K562 (cell line): ENCODE results near the gene CHAMP1.

Experiments
- POLR2A ChIP-seq: fragments of 450-650 bp; conservative IDR thresholded peaks from 2 replicates; pipeline ENCODE4 v1.6.1; 2016
- ZNF584 ChIP-seq: fragments of 200-800 bp; sonication (Bioruptor generic); IDR thresholded peaks from 2 replicates; pipeline ENCODE4 v1.6.1; 2016; ENCODE audit warnings: low read depth, mild to moderate bottlenecking, missing genetic modification characterization, missing compliant biosample characterization

GRCh38 chr13:114321256-114321655 lies 7.0 kb downstream of the CHAMP1 start:
- no peak for TF ChIP-seq POLR2A
- no peak for TF ChIP-seq ZNF584
